ENCODE data around the gene FAM184A.
A peak's percentile ranks its signal among the peaks of the same experiment; 100 is the strongest.
"Not testable (repeated sequence)": the region's sequence is repeated elsewhere in the genome, so short reads cannot be mapped to it uniquely, and the experiment has no call there.

FAM184A gene

GRCh38 chr6:119006974-119007373 is 71.5 kb downstream of the FAM184A start:
- DNase-seq = no peak

GRCh38 chr6:119002069-119002468 is 76.4 kb downstream of the FAM184A start:
- DNase-seq = no peak

GRCh38 chr6:118999494-119000040 is 78.9 kb downstream of the FAM184A start:
- DNase-seq = no peak

GRCh38 chr6:118997426-118997825 is 81.0 kb downstream of the FAM184A start:
- DNase-seq = not testable (repeated sequence)

GRCh38 chr6:118996289-118996820 is 82.1 kb downstream of the FAM184A start:
- no peak for DNase-seq

- DNase-seq = no peak
Observed at GRCh38 chr6:118993803-118994251, 84.6 kb downstream of the FAM184A start.

GRCh38 chr6:118993358-118993757 is 85.1 kb downstream of the FAM184A start:
- no peak for DNase-seq

- no peak for DNase-seq
Observed at GRCh38 chr6:118992186-118992795, 86.2 kb downstream of the FAM184A start.

- no peak for DNase-seq
Observed at GRCh38 chr6:118986312-118986711, 92.2 kb downstream of the FAM184A start.

- no peak for DNase-seq
Observed at GRCh38 chr6:118985123-118985830, 93.2 kb downstream of the FAM184A start.

GRCh38 chr6:118984342-118984741 is 94.1 kb downstream of the FAM184A start:
- peak in 1 of 5 experiments; percentile 11 for DNase-seq

GRCh38 chr6:118982575-118982911 is 95.9 kb downstream of the FAM184A start:
- no peak for DNase-seq

GRCh38 chr6:118981884-118982574 is 96.4 kb downstream of the FAM184A start:
- no peak for DNase-seq

GRCh38 chr6:118980063-118980462 is 98.4 kb downstream of the FAM184A start:
- DNase-seq = no peak

GRCh38 chr6:118974790-118975189 is 103.7 kb downstream of the FAM184A start:
- DNase-seq = no peak

GRCh38 chr6:118971682-118972081 is 106.8 kb downstream of the FAM184A start:
- DNase-seq = no peak

- DNase-seq = no peak
Observed at GRCh38 chr6:118970866-118971265, 107.6 kb downstream of the FAM184A start.

GRCh38 chr6:118968416-118968815 is 110.0 kb downstream of the FAM184A start:
- DNase-seq = peak in 1 of 5 experiments; percentile 27

- DNase-seq = no peak
Observed at GRCh38 chr6:118967239-118967638, 111.2 kb downstream of the FAM184A start.

- DNase-seq = no peak
Observed at GRCh38 chr6:118965843-118966370, 112.6 kb downstream of the FAM184A start.

- no peak for DNase-seq
Observed at GRCh38 chr6:118965371-118965770, 113.1 kb downstream of the FAM184A start.

GRCh38 chr6:118963003-118963402 is 115.5 kb downstream of the FAM184A start:
- DNase-seq = peak in 1 of 5 experiments; percentile 16

- DNase-seq = no peak
Observed at GRCh38 chr6:118959903-118960302, 118.6 kb downstream of the FAM184A start.

All from T-helper 2 cell (primary cell).